Large intestine (tissue), 3 donors: ENCODE data around the gene RAB4A. TPM values are rescaled to one million over a fixed set of nuclear protein-coding genes. Genes with fewer than 3 reads are reported as not detected.

ENCODE experiments used
- DNase-seq, 2 donors: peaks; one replicate each; pipeline versions ENCODE4 v3.0.0 to v3.0.0-alpha.2; 2013
- H3K27ac ChIP-seq: one replicate; pipeline ENCODE4 v1.5.1; 2013; ENCODE audit warnings: low read length
- H3K27me3 ChIP-seq: 2 replicates; pipeline ENCODE4 v1.6.1; 2013; ENCODE audit warnings: low read length; ENCODE audit not compliant: control insufficient read depth, insufficient read depth
- H3K36me3 ChIP-seq: 2 replicates; pipeline ENCODE4 v1.6.1; 2013; ENCODE audit warnings: low read length; ENCODE audit not compliant: control insufficient read depth, insufficient read depth
- H3K4me1 ChIP-seq: one replicate; pipeline ENCODE4 v1.6.1; 2013; ENCODE audit warnings: low read length; ENCODE audit not compliant: control insufficient read depth, insufficient read depth
- H3K4me3 ChIP-seq: one replicate; pipeline ENCODE4 v1.5.1; 2013; ENCODE audit warnings: low read length
- H3K9me3 ChIP-seq: one replicate; pipeline ENCODE4 v1.6.1; 2013; ENCODE audit warnings: mild to moderate bottlenecking, low read depth, low read length, moderate library complexity; ENCODE audit not compliant: control insufficient read depth
- WGBS: methylation state at CpG from one replicate; pipeline ENCODE4 v1.1.5; 2013; ENCODE audit warnings: low lambda C conversion rate; ENCODE audit not compliant: insufficient coverage; 5-methylcytosine and 5-hydroxymethylcytosine counted together
- polyA plus RNA-seq: library from polyadenylated mRNA; unstranded; fragments of 120-200 nt; gene quantifications from one replicate; pipeline ENCODE4 v1.2.1, GENCODE V29; 2013

Gene RAB4A
- polyA plus RNA-seq, 1 donor: 60.2 TPM

DNA sequence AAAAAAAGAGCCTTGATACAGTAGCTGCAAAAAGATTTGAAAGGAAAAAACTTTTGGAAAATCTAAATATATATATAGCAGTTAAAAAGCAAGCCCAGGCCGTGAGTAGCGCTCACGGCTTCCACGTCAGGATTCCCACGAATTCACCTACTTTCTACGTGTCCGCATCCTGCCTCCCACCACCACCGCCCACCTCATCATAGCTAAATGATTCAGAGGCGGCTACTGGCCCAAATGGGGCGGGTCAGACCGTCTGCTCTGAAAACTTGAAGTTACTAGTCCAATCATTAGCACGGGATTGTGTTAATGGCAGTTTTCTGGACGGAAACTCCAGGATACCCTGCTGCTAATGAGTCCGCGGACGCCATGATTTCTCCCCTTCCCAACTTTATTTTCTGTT, 73.2 kb downstream of the RAB4A start:
- no peak overlapping the region for H3K4me3 ChIP-seq
- no peaks in the 10 kb centered on the region for H3K36me3 ChIP-seq
- no peaks in the 10 kb centered on the region for H3K9me3 ChIP-seq
- H3K27me3 ChIP-seq: peaks cover 37% of the 10 kb centered on the region
- no CpG with 5 or more reads among the region's 16 CpGs for WGBS
- H3K4me1 ChIP-seq: peaks cover 2% of the 10 kb centered on the region
- no peak overlapping the region for H3K27ac ChIP-seq
- DNase-seq: no peak

DNA sequence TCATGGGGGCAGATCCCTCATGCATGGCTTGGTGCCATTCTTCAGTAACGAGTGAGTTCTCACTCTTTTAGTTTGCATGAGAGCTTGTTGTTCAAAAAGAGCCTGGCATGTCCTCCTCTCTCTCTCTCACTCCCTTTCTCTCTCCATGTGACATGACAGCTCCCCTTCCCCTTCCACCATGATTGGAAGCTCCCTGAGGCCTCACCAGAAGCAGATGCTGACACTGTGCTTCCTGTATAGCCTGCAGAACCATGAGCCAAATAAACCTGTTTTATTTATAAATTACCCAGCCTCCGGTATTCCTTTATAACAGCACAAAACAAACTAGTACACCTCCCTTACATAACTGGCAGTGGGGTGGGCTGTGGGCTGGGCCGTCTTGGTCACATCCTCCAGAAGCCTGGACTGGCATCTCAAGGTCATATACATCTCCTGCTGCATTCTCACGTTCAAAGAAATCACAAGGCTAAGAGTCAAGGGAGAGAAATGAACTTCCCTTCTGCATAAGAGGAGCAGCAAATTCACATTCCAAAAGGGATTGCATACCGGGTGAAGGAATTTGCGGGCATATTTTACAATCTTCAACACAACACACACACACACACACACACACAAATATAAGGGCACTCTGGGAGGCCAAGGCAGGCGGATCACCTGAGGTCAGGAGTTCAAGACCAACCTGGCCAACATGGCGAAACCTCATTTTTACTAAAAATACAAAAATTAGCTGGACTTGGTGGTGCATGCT, 74.2 kb downstream of the RAB4A start:
- no CpG with 5 or more reads among the region's 8 CpGs for WGBS
- Histone ChIP-seq H3K9me3 (no peaks in the 10 kb centered on the region), H3K27me3 (peaks cover 37% of the 10 kb centered on the region), H3K36me3 (no peaks in the 10 kb centered on the region), H3K4me3 (no peak overlapping the region), H3K4me1 (peaks cover 2% of the 10 kb centered on the region), H3K27ac (no peak overlapping the region)
- no peak for DNase-seq

DNA sequence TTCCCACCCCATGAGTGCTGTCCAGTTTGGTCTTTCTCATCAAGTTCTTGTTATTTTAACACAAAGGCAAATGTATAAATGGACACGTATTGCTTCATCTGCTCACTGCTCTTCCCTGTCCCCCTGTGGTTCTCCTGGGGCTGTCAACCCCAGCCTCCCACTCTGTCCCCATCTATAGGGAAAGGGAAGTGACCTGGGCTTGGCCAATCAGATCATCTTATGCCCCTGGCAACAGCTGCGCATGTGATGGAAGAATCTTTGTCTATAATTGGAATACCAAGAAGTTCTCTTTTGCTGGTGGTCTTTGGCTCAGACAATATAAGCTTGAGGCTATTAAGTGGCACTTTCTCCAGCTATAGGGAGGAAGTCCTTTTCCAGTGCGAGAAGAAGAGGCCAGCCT, 76.6 kb downstream of the RAB4A start:
- Histone ChIP-seq H3K36me3 (no peaks in the 10 kb centered on the region), H3K9me3 (no peaks in the 10 kb centered on the region), H3K27ac (no peak overlapping the region), H3K4me3 (no peak overlapping the region), H3K27me3 (peaks cover 42% of the 10 kb centered on the region), H3K4me1 (peaks cover 2% of the 10 kb centered on the region)
- no peak for DNase-seq
- WGBS: 100% methylated on average over 1 of the region's 3 CpGs

DNA sequence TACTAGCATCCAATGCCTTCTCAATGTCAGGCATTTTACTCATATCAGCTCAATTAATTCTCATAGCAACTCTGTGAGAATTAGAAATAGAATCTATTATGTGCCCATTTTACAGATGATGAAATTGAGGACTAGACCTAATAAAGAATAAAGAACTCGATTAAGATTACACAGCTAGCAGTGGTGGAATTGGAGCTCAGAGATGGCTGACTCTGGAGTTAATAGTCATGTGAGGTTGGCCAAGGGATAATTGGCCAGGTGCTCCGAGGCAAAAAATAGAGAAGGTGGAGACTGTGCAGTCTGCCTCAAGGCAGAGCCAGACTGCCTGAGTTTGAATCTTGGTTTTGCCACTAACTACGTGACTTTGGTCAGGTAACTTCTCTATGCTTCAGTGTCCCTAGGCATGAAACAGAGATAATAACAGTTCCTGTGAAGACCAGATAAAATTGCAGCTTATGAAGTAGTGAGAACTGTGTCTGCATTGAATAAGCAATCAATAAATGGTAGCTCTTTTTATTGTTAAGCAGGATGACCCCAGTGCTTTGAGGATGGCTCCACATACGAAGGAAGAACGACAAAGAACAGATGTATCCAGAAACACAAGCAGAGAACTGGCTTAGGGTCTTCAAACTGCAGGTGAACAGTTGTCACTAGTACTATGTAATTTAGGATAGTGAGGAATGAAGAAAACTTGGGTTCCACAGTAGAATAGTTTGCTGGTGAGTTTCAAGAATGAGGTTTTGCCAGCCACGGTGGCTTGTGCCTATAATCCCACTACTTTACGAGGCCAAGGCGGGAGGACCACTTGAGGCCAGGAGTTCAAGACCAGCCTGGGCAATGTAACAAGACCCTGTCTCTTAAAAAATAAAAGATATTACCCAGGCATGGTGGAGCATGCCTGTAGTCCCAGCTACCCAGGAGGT, 78.8 kb downstream of the RAB4A start:
- WGBS: 76% methylated on average over 3 of the region's 8 CpGs
- H3K4me3 ChIP-seq: no peak overlapping the region
- H3K27me3 ChIP-seq: peaks cover 34% of the 10 kb centered on the region
- no peaks in the 10 kb centered on the region for H3K4me1 ChIP-seq
- H3K9me3 ChIP-seq: no peaks in the 10 kb centered on the region
- H3K27ac ChIP-seq: no peak overlapping the region
- DNase-seq: no peak
- H3K36me3 ChIP-seq: no peaks in the 10 kb centered on the region

DNA sequence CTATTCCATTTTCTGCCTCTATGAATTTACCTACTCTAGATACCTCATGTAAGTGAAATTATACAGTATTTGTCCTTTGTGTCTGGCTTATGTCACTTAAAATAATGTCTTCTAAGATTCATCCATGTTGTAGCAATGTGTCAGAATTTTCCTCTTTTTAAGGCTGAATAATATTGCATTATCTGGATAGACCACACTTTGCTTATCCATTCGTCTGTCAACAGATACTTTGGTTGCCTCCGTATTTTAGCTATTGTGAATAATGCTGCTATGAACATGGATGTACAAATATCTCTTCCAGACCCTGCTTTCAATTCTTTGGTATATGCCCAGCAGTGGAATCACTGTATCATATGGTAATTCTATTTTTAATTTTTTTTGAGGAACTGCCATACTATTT, 82.1 kb downstream of the RAB4A start:
- Histone ChIP-seq H3K36me3 (no peaks in the 10 kb centered on the region), H3K27me3 (peaks cover 6% of the 10 kb centered on the region), H3K9me3 (no peaks in the 10 kb centered on the region), H3K4me1 (no peaks in the 10 kb centered on the region), H3K27ac (no peak overlapping the region), H3K4me3 (no peak overlapping the region)
- DNase-seq: no peak
- no CpG with 5 or more reads among the region's 2 CpGs for WGBS

DNA sequence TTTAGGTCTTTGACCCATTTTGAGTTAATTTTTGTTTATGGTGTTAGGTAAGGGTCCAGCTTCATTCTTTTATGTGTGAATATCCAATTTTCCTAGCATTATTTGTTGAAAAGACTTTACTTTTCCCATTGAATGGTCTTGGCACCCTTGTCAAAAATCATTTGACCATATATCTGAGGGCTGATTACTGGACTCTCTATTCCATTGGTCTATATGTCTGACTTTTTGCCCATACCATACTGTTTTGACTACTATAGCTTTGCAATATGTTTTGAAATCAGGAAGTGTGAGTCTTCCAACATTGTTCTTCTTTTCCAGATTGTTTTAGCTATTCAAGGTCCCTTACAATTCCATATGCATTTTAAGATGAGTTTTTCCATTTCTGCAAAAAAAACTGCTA, 83.3 kb downstream of the RAB4A start:
- no peak overlapping the region for H3K4me3 ChIP-seq
- no peak for DNase-seq
- no peaks in the 10 kb centered on the region for H3K36me3 ChIP-seq
- H3K27me3 ChIP-seq: peaks cover 5% of the 10 kb centered on the region
- no peak overlapping the region for H3K27ac ChIP-seq
- H3K9me3 ChIP-seq: no peaks in the 10 kb centered on the region
- no peaks in the 10 kb centered on the region for H3K4me1 ChIP-seq

Other genes starting within 250 kb of the RAB4A start
- gene CCSAP, start 71.9 kb downstream of the RAB4A start, polyA plus RNA-seq: 5.6 TPM
- gene ACTA1, start 163.0 kb downstream of the RAB4A start, polyA plus RNA-seq: 13.2 TPM
- gene NUP133, start 237.2 kb downstream of the RAB4A start, polyA plus RNA-seq: 29.7 TPM